GM19455 (cell line): ENCODE results near the gene NSMF.
"Not testable (repeated sequence)": the region's sequence is repeated elsewhere in the genome, so short reads cannot be mapped to it uniquely, and the experiment has no call there.

Experiments
- ATAC-seq: cut with Tn5 transposase; IDR thresholded peaks from one replicate; pipeline ENCODE4 v1.9.1; 2021; ENCODE audit not compliant: unreplicated experiment

The NSMF gene

GRCh38 chr9:137416563-137417151 lies 42.5 kb downstream of the NSMF start:
- ATAC-seq, result no peak

GRCh38 chr9:137416006-137416562 lies 43.0 kb downstream of the NSMF start:
- ATAC-seq, result no peak

- no peak for ATAC-seq
Measured at GRCh38 chr9:137415451-137415850, 43.7 kb downstream of the NSMF start.

GRCh38 chr9:137412431-137412830 lies 46.7 kb downstream of the NSMF start:
- no peak for ATAC-seq

GRCh38 chr9:137411645-137412380 lies 47.3 kb downstream of the NSMF start:
- no peak for ATAC-seq

- no peak for ATAC-seq
Measured at GRCh38 chr9:137411260-137411644, 47.9 kb downstream of the NSMF start.

GRCh38 chr9:137410891-137411249 lies 48.3 kb downstream of the NSMF start:
- no peak for ATAC-seq

GRCh38 chr9:137410236-137410890 lies 48.8 kb downstream of the NSMF start:
- ATAC-seq, result not testable (repeated sequence)

GRCh38 chr9:137409515-137409914 lies 49.6 kb downstream of the NSMF start:
- no peak for ATAC-seq

- ATAC-seq, result no peak
Measured at GRCh38 chr9:137408651-137409405, 50.3 kb downstream of the NSMF start.

GRCh38 chr9:137407590-137408300 lies 51.4 kb downstream of the NSMF start:
- no peak for ATAC-seq

- ATAC-seq, result no peak
Measured at GRCh38 chr9:137406876-137407589, 52.1 kb downstream of the NSMF start.

GRCh38 chr9:137406085-137406760 lies 52.9 kb downstream of the NSMF start:
- ATAC-seq, result no peak

- no peak for ATAC-seq
Measured at GRCh38 chr9:137405677-137406081, 53.5 kb downstream of the NSMF start.

GRCh38 chr9:137404961-137405567 lies 54.1 kb downstream of the NSMF start:
- no peak for ATAC-seq

GRCh38 chr9:137403269-137403668 lies 55.9 kb downstream of the NSMF start:
- ATAC-seq, result no peak

- no peak for ATAC-seq
Measured at GRCh38 chr9:137402746-137403145, 56.4 kb downstream of the NSMF start.

- no peak for ATAC-seq
Measured at GRCh38 chr9:137398561-137399468, 60.3 kb downstream of the NSMF start.
